A549 (cell line): ENCODE data around the gene PHLDA1. TPM values are rescaled to one million over a fixed set of nuclear protein-coding genes. Genes with fewer than 3 reads are reported as not detected.
A peak's percentile ranks its signal among the peaks of the same experiment; 100 is the strongest.

Experiments used
- ATAC-seq, 2 experiments: fragments of 200-7000 bp in 1 of 2; fragments of >200 bp in 1 of 2; cut with Nextera tagmentation in 1 of 2; cut with Tn5 transposase in 1 of 2; 3 replicates each; pipeline versions ENCODE4 v1.8.0 to v1.9.1; 2018 to 2020; ENCODE audit warnings: mild to moderate bottlenecking in 1 of 2, moderate library complexity in 1 of 2
- CTCF ChIA-PET: fragments of 300-600 bp; sonication (Branson Sonifier 250); formaldehyde crosslinking; extraction: SDS; loops from one replicate; lab custom pipeline; 2021; ENCODE audit warnings: antibody characterized with exemption, inconsistent platforms; lab: Yijun Ruan, JAX
- POLR2A ChIA-PET: fragments of 350-600 bp; formaldehyde crosslinking; extraction: SDS; loops from one replicate; lab custom pipeline; 2021; ENCODE audit warnings: antibody characterized with exemption, inconsistent platforms; lab: Yijun Ruan, JAX
- DNase-seq, 2 experiments: peaks; one replicate each; pipeline versions ENCODE4 v3.0.0 to v3.0.0-alpha.2; 2011 to 2016; ENCODE audit warnings: low read depth in 1 of 2, low spot score in 1 of 2
- FAIRE-seq: peaks from 2 replicates; lab custom pipeline; 2011; peaks lifted over from hg19 to GRCh38; lab: Jason Lieb, UNC
- H3K27ac ChIP-seq, 2 experiments: fragments of >200 bp; sonication (Bioruptor Twin); formaldehyde crosslinking; 3 replicates each; pipeline ENCODE4 v1.5.1; 2016 to 2017
- H3K4me1 ChIP-seq: fragments of >200 bp; sonication (Bioruptor Twin); formaldehyde crosslinking; 3 replicates; pipeline ENCODE4 v1.6.1; 2016
- H3K4me2 ChIP-seq: fragments of >200 bp; sonication (Bioruptor Twin); formaldehyde crosslinking; 3 replicates; pipeline ENCODE4 v1.6.1; 2016
- H3K4me3 ChIP-seq: fragments of >200 bp; sonication (Bioruptor Twin); formaldehyde crosslinking; 3 replicates; pipeline ENCODE4 v1.5.1; 2016
- H3K9me3 ChIP-seq: fragments of >200 bp; sonication (Bioruptor Twin); formaldehyde crosslinking; 3 replicates; pipeline ENCODE4 v1.6.1; 2016
- BHLHE40 ChIP-seq: IDR thresholded peaks from 2 replicates; pipeline ENCODE4 v1.6.1; 2012; ENCODE audit warnings: low read depth, low read length, inconsistent platforms
- CBX2 ChIP-seq: fragments of 200-600 bp; sonication (generic); IDR thresholded peaks from 2 replicates; pipeline ENCODE4 v1.6.1; 2016; ENCODE audit warnings: low read depth, mild to moderate bottlenecking, borderline replicate concordance
- CBX8 ChIP-seq: fragments of 200-600 bp; sonication (generic); IDR thresholded peaks from 2 replicates; pipeline ENCODE4 v1.6.1; 2016
- CHD2 ChIP-seq: fragments of 150-350 bp; IDR thresholded peaks from 2 replicates; pipeline ENCODE4 v1.6.1; 2014; ENCODE audit warnings: low read length; ENCODE audit not compliant: partially characterized antibody
- EHF ChIP-seq: fragments of 250-450 bp; sonication (Bioruptor Pico); IDR thresholded peaks from 2 replicates; pipeline ENCODE4 v1.5.0; 2020; ENCODE audit warnings: mild to moderate bottlenecking
- EP300 ChIP-seq, 2 experiments: fragments of >200 bp; sonication (Bioruptor Twin); formaldehyde crosslinking; IDR thresholded peaks; 2 replicates in 1 of 2; 3 replicates in 1 of 2; pipeline ENCODE4 v1.6.1; 2016 to 2017
- FOSL2 ChIP-seq, 2 experiments: fragments of 450-650 bp in 1 of 2; fragments of >200 bp in 1 of 2; sonication (Bioruptor Twin) in 1 of 2; formaldehyde crosslinking; IDR thresholded peaks; 2 replicates each; pipeline versions ENCODE4 v1.5.0 to v1.6.1; 2016 to 2020; ENCODE audit warnings: mild to moderate bottlenecking in 1 of 2, moderate library complexity in 1 of 2
- GATA3 ChIP-seq: IDR thresholded peaks from 2 replicates; pipeline ENCODE4 v1.6.1; 2012; ENCODE audit warnings: borderline replicate concordance
- HEYL ChIP-seq: fragments of 250-450 bp; sonication (Bioruptor Pico); IDR thresholded peaks from 2 replicates; pipeline ENCODE4 v1.8.0; 2021; ENCODE audit warnings: mild to moderate bottlenecking, moderate library complexity
- HOXA7 ChIP-seq: fragments of 250-450 bp; sonication (Bioruptor Pico); IDR thresholded peaks from 2 replicates; pipeline ENCODE4 v1.5.0; 2020; ENCODE audit warnings: mild to moderate bottlenecking, moderate library complexity
- HOXB5 ChIP-seq: fragments of 250-450 bp; sonication (Bioruptor Pico); IDR thresholded peaks from 2 replicates; pipeline ENCODE4 v1.5.0; 2020; ENCODE audit warnings: mild to moderate bottlenecking, moderate library complexity
- JUNB ChIP-seq: fragments of >200 bp; sonication (Bioruptor Twin); formaldehyde crosslinking; IDR thresholded peaks from 2 replicates; pipeline ENCODE4 v1.6.1; 2016
- MAZ ChIP-seq: fragments of 150-350 bp; IDR thresholded peaks from 2 replicates; pipeline ENCODE4 v1.6.1; 2014; ENCODE audit warnings: antibody characterized with exemption, low read depth, low read length, borderline replicate concordance
- NR3C1 ChIP-seq: fragments of >200 bp; sonication (Bioruptor Twin); formaldehyde crosslinking; IDR thresholded peaks from 3 replicates; pipeline ENCODE4 v1.6.1; 2017
- POLR2AphosphoS2 ChIP-seq: conservative IDR thresholded peaks from 2 replicates; pipeline ENCODE4 v1.6.1; 2012; ENCODE audit warnings: low read length, improper control_type of control experiment, inconsistent platforms
- RCOR1 ChIP-seq: fragments of 150-350 bp; IDR thresholded peaks from 2 replicates; pipeline ENCODE4 v1.6.1; 2014; ENCODE audit warnings: antibody characterized with exemption, low read length, low read depth
- RFX5 ChIP-seq: fragments of 450-650 bp; IDR thresholded peaks from 2 replicates; pipeline ENCODE4 v1.7.1; 2014; ENCODE audit warnings: antibody characterized with exemption, mild to moderate bottlenecking, moderate library complexity
- RNF2 ChIP-seq: fragments of 200-600 bp; sonication (generic); IDR thresholded peaks from 2 replicates; pipeline ENCODE4 v1.6.1; 2016; ENCODE audit warnings: low read depth, mild to moderate bottlenecking, antibody characterized with exemption, moderate library complexity, borderline replicate concordance
- TP53 ChIP-seq: fragments of 250-450 bp; sonication (Bioruptor Pico); IDR thresholded peaks from 2 replicates; pipeline ENCODE4 v1.5.0; 2021; ENCODE audit warnings: mild to moderate bottlenecking, moderate library complexity
- WGBS: methylation state at CpG from one replicate; pipeline ENCODE4 v1.1.6; 2017; ENCODE audit errors: missing lambda C conversion rate; 5-methylcytosine and 5-hydroxymethylcytosine counted together
- polyA plus RNA-seq, 4 experiments: library from polyadenylated mRNA; depleted of rRNA in 3 of 4; stranded (reverse); fragments of >200 nt; fragmentation: RNase III in 1 of 4; extraction: RNeasy Plus Mini Kit Qiagen cat#74134 plus additional on column Dnase treatment in 1 of 4; gene quantifications; 2 replicates in 3 of 4; 3 replicates in 1 of 4; pipeline ENCODE4 v1.2.3, GENCODE V29; 2011 to 2017
- TF ChIP-seq, protein P1 (sequence below): fragments of 250-450 bp; sonication (Bioruptor Pico); IDR thresholded peaks from 2 replicates; pipeline ENCODE4 v1.5.0; 2021; ENCODE audit warnings: mild to moderate bottlenecking, moderate library complexity, borderline replicate concordance
- TF ChIP-seq, protein P2 (sequence below): fragments of >200 bp; sonication (Bioruptor Twin); formaldehyde crosslinking; IDR thresholded peaks from 3 replicates; pipeline ENCODE4 v1.6.1; 2016
- TF ChIP-seq, protein P3 (sequence below): fragments of >200 bp; sonication (Bioruptor Twin); formaldehyde crosslinking; IDR thresholded peaks from 3 replicates; pipeline ENCODE4 v1.5.1; 2016
- TF ChIP-seq, protein P4 (sequence below): fragments of 200-600 bp; sonication (generic); IDR thresholded peaks from 2 replicates; pipeline ENCODE4 v1.6.1; 2016; ENCODE audit warnings: antibody characterized with exemption, mild to moderate bottlenecking, moderate library complexity
- TF ChIP-seq, protein P5 (sequence below): fragments of 150-350 bp; IDR thresholded peaks from 2 replicates; pipeline ENCODE4 v1.6.1; 2014; ENCODE audit warnings: low read depth, mild to moderate bottlenecking, low read length
- TF ChIP-seq, protein P6 (sequence below): IDR thresholded peaks from 2 replicates; pipeline ENCODE4 v1.6.1; 2012

PHLDA1 gene
- polyA plus RNA-seq, 2 of the 4 experiments (the other 2 are of a cell fraction) = 43.1 to 71.6 TPM

DNA sequence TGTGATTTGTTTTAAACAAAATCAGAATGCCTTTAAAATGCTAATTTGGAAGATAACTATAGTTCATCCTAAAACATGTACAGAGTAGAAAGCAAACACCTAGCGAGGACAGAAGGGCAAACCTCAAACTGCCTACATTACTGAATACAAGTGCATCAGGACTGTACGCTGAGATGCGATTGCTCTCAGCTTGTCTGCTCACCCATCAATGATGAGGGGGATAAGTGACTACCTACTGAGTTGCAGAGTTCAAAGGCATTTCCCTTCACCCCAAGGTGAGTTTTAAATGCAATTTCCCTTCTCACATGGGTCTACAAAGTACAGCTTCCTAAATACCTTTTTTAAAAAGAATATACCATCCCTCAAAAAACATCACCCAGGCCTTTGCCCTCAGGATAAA is 52.9 kb downstream of the PHLDA1 start:
- Histone ChIP-seq H3K4me1 (peaks cover 68% of the 10 kb centered on the region), H3K9me3 (no peaks in the 10 kb centered on the region), H3K4me2 (peak overlapping the region; percentile 82), H3K4me3 (0 out of 3 replicates have a peak overlapping the region, but pooled peaks have one; percentile 12), H3K27ac (peak overlapping the region; percentile 96 to 98)
- 6% methylated on average over 3 of the region's 3 CpGs for WGBS
- ATAC-seq (peak; percentile 18 to 35), DNase-seq (no peak), FAIRE-seq (no peak)
- no peak for TF ChIP-seq HEYL (CRISPR knock-in tag)
- peak; percentile 64; the same call in 1 of the 2 replicates for TF ChIP-seq TP53
- ChIA-PET POLR2A (interaction anchor here (0.7 to 2.4 kb wide), 9 partner anchors 9 to 318 kb away, joined by 3 to 17 read pairs (median 3); partner anchors contain the start of gene PHLDA1), CTCF (interaction anchor here (0.9 to 3.5 kb wide), 3 partner anchors 53 to 355 kb away, joined by 3 to 15 read pairs (median 4); partner anchors contain the start of gene PHLDA1)

DNA sequence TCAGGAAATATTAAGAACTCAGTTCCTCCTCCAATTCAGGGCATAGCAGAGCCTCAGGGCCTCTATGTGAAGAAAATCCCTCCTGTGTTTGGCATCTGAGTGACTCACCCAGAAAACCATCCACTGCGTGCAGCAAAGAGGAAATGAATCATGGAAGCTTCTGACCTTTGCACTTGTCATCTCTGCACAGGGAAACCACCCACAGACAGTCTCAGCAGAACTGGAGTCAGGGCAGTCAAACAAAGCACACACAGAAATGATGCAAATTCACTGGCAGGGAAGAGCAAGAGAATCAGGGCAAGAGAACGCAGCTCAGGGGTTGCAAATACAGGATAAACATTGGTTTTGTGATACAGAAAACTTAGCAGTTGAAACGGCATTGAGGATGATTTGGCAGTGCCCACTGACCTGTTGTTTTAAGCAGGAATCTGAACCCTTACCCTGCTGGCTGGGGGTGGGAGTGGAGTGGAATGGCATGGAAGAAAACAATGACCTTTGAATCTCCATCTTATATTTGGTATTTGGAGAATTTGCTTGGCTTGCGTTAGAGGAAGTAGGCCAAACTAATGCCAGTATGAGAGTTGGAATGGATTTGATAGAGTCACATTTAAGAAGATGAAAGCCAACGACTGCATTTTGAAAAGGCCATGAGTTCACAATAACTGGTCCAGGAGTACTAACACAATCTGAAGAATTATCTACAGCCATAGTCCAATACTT is 53.5 kb downstream of the PHLDA1 start:
- WGBS = under 1% methylated on average over 5 of the region's 5 CpGs
- ATAC-seq = peak; percentile 90 to 97
- ChIA-PET CTCF (interaction anchor here (0.7 to 3.5 kb wide), 5 partner anchors 42 to 369 kb away, joined by 3 to 15 read pairs (median 3); partner anchors contain the start of gene PHLDA1), POLR2A (interaction anchor here (0.6 to 2.4 kb wide), 12 partner anchors 10 to 318 kb away, joined by 3 to 17 read pairs (median 4); partner anchors contain the start of gene PHLDA1)
- peak; percentile 94 to 100 for DNase-seq
- Histone ChIP-seq H3K9me3 (no peaks in the 10 kb centered on the region), H3K27ac (peak overlapping the region; percentile 96 to 98), H3K4me3 (0 out of 3 replicates have a peak overlapping the region, but pooled peaks have one; percentile 12), H3K4me2 (peak overlapping the region; percentile 82), H3K4me1 (peaks cover 67% of the 10 kb centered on the region)
- FAIRE-seq = peak; percentile 93
- TF ChIP-seq HOXA7 (CRISPR knock-in tag) = peak; percentile 83; the same call in 1 of the 2 replicates
- no peak for TF ChIP-seq BHLHE40
- TF ChIP-seq, protein P1, sequence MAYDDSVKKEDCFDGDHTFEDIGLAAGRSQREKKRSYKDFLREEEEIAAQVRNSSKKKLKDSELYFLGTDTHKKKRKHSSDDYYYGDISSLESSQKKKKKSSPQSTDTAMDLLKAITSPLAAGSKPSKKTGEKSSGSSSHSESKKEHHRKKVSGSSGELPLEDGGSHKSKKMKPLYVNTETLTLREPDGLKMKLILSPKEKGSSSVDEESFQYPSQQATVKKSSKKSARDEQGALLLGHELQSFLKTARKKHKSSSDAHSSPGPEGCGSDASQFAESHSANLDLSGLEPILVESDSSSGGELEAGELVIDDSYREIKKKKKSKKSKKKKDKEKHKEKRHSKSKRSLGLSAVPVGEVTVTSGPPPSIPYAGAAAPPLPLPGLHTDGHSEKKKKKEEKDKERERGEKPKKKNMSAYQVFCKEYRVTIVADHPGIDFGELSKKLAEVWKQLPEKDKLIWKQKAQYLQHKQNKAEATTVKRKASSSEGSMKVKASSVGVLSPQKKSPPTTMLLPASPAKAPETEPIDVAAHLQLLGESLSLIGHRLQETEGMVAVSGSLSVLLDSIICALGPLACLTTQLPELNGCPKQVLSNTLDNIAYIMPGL (CRISPR knock-in tag) = no peak
- TF ChIP-seq, protein P2, sequence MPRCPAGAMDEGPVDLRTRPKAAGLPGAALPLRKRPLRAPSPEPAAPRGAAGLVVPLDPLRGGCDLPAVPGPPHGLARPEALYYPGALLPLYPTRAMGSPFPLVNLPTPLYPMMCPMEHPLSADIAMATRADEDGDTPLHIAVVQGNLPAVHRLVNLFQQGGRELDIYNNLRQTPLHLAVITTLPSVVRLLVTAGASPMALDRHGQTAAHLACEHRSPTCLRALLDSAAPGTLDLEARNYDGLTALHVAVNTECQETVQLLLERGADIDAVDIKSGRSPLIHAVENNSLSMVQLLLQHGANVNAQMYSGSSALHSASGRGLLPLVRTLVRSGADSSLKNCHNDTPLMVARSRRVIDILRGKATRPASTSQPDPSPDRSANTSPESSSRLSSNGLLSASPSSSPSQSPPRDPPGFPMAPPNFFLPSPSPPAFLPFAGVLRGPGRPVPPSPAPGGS = peak; percentile 99
- TF ChIP-seq, protein P3, sequence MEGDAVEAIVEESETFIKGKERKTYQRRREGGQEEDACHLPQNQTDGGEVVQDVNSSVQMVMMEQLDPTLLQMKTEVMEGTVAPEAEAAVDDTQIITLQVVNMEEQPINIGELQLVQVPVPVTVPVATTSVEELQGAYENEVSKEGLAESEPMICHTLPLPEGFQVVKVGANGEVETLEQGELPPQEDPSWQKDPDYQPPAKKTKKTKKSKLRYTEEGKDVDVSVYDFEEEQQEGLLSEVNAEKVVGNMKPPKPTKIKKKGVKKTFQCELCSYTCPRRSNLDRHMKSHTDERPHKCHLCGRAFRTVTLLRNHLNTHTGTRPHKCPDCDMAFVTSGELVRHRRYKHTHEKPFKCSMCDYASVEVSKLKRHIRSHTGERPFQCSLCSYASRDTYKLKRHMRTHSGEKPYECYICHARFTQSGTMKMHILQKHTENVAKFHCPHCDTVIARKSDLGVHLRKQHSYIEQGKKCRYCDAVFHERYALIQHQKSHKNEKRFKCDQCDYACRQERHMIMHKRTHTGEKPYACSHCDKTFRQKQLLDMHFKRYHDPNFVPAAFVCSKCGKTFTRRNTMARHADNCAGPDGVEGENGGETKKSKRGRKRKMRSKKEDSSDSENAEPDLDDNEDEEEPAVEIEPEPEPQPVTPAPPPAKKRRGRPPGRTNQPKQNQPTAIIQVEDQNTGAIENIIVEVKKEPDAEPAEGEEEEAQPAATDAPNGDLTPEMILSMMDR = no peak
- TF ChIP-seq, protein P4, sequence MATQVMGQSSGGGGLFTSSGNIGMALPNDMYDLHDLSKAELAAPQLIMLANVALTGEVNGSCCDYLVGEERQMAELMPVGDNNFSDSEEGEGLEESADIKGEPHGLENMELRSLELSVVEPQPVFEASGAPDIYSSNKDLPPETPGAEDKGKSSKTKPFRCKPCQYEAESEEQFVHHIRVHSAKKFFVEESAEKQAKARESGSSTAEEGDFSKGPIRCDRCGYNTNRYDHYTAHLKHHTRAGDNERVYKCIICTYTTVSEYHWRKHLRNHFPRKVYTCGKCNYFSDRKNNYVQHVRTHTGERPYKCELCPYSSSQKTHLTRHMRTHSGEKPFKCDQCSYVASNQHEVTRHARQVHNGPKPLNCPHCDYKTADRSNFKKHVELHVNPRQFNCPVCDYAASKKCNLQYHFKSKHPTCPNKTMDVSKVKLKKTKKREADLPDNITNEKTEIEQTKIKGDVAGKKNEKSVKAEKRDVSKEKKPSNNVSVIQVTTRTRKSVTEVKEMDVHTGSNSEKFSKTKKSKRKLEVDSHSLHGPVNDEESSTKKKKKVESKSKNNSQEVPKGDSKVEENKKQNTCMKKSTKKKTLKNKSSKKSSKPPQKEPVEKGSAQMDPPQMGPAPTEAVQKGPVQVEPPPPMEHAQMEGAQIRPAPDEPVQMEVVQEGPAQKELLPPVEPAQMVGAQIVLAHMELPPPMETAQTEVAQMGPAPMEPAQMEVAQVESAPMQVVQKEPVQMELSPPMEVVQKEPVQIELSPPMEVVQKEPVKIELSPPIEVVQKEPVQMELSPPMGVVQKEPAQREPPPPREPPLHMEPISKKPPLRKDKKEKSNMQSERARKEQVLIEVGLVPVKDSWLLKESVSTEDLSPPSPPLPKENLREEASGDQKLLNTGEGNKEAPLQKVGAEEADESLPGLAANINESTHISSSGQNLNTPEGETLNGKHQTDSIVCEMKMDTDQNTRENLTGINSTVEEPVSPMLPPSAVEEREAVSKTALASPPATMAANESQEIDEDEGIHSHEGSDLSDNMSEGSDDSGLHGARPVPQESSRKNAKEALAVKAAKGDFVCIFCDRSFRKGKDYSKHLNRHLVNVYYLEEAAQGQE = no peak
- no peak for TF ChIP-seq RNF2
- TF ChIP-seq GATA3 = peak; percentile 99
- no peak for TF ChIP-seq RFX5
- TF ChIP-seq, protein P5, sequence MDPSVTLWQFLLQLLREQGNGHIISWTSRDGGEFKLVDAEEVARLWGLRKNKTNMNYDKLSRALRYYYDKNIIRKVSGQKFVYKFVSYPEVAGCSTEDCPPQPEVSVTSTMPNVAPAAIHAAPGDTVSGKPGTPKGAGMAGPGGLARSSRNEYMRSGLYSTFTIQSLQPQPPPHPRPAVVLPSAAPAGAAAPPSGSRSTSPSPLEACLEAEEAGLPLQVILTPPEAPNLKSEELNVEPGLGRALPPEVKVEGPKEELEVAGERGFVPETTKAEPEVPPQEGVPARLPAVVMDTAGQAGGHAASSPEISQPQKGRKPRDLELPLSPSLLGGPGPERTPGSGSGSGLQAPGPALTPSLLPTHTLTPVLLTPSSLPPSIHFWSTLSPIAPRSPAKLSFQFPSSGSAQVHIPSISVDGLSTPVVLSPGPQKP = no peak
- no peak for TF ChIP-seq POLR2AphosphoS2
- peak; percentile 100 for TF ChIP-seq JUNB
- TF ChIP-seq MAZ = 0 out of 2 replicates have a peak, but pooled peaks have one; percentile 27
- no peak for TF ChIP-seq CBX2
- TF ChIP-seq NR3C1 = no peak
- TF ChIP-seq CBX8 = no peak
- TF ChIP-seq, protein P6, sequence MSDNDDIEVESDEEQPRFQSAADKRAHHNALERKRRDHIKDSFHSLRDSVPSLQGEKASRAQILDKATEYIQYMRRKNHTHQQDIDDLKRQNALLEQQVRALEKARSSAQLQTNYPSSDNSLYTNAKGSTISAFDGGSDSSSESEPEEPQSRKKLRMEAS = peak; percentile 94
- TF ChIP-seq FOSL2 (IDR thresholded peaks at IDR 0.05) = peak; percentile 100
- peak; percentile 100 for TF ChIP-seq FOSL2 (CRISPR knock-in tag; IDR thresholded peaks at IDR 0.05)
- peak; percentile 76; the same call in 1 of the 2 replicates for TF ChIP-seq HOXB5 (CRISPR knock-in tag)
- no peak for TF ChIP-seq CHD2
- peak; percentile 91 for TF ChIP-seq EHF (CRISPR knock-in tag)
- no peak for TF ChIP-seq RCOR1
- peak; percentile 99 for TF ChIP-seq EP300 (IDR thresholded peaks at IDR 0.05)
